Medulla oblongata (tissue), 1 donor: ENCODE measurements around the gene EXOSC5.
"Not testable (repeated sequence)": the region's sequence is repeated elsewhere in the genome, so short reads cannot be mapped to it uniquely, and the experiment has no call there.

Experiments
- DNase-seq: peaks from one replicate; pipeline ENCODE4 v3.0.0-alpha.2; 2015; ENCODE audit errors: extremely low spot score

The EXOSC5 gene

DNA sequence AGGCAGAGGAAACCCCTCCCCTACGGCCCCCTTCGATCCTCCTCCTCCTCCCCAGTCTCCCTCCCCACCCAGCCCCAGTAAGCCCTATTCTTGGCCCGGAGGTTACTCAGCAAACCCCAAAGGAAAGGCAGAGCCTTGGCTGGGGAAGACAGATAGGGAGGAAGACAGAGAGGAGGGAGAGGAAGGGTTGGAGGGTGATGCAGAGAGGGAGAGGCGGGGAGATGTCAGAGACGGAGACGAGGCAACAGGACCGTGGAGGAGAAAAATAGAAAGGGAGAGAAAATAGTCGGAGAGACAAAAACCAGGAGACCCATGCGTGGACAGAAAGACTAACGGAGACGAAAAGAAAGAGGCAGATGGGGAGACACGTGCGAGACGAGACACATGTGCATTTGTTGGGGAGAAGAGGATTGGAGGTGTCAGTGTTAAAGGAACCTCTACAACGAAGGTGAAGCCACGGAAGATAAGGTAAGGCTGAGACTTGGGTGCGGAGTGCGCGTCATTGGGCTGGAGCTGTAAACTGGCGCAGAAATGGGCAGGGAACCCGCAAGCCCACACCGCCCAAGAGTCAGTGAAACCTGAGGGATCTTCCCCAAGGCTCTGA lies 46.3 kb downstream of the EXOSC5 start:
- no peak for DNase-seq

DNA sequence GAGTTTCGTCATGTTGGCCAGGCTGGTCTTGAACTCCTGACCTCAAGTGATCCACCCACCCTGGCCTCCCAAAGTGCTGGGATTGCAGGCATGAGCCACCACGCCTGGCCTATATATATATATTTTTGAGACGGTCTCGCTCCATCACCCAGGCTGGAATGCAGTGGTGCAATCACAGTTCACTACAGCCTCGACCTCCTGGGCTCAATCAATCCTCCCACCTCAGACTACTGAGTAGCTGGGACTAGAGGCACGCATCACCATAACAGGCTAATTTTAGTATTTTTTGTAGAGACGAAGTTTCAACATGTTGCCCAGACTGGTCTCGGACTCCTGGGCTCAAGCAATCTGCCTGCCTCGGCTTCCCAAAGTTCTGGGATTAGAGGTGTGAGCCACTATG lies 50.2 kb downstream of the EXOSC5 start:
- DNase-seq = not testable (repeated sequence)

DNA sequence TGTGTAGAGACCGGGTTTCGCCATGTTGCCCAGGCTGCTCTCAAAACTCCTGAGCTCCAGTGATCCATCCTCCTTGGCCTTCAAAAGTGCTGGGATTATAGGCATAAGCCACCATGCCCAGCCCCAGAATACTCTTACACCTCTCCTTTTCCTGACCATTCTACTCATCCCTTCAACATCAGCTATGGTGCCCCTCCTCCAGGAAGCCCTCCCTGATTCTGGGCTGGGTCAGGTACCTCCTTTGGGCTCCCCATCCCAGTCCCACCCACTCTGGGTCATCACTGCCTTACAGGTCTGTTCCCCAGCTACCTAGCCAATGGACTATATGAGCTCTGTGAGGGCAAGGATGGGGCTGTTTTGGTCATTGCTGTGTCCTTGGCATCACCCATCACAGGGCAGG lies 53.0 kb downstream of the EXOSC5 start:
- DNase-seq = no peak

DNA sequence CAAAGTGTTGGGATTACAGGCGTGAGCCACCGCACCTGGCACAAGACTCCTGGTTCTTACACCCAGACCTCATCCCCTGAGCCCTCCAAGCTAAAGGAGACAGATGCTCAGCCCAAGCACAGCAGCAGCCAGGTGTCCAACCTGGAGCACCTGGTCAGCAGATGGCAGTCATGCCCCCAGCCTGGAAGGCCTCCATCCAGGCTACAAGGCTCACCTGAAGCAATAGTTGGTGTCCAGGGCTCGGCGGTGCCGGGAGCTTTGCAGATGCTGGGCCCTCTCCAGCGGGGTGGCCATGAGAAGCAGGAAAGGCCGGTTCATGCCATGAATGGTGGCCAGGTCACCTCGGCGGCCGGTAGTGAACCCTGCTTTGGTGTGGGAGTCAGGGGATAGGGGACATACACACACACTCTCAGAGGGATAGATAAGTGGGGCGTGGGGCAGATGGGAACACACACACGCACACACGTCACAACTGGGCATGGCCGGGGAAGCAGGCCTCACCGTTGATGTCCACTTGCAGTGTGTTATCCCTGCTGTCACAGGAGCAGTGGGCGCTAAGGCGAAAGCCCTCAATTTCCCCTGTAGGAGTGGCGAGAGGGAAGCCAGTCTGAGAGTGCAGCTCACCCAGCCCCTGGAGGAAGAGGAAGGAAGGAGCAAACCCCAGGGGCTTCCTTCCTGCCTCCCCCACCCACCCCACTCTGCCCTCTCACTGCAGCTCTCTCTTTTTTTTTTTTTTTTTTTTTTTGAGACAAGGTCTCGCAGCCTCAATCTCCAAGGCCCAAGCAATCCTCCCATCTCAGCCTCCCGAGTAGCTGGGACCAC lies 55.3 kb downstream of the EXOSC5 start:
- DNase-seq = no peak

DNA sequence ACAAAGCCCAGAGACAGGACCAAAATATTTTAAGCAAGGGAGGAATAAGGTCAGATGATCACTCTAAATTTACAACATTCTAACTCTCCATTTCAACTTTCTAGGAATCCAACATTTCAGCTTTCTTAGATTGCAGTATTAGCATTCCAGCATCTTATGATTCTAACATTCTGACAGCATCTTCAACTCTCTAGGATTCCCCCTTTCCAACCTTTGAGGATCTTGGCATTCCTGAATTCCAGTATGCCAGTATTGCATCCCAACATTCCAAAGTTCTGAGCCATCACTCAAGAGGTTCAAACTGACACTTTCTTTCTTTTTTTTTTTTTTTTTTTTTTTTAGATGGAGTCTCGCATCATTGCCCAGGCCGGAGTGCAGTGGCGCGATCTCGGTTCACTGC lies 57.2 kb downstream of the EXOSC5 start:
- DNase-seq = no peak
